Measurements from ENCODE around the gene PDE8B. TPM values are rescaled to one million over a fixed set of nuclear protein-coding genes. Genes with fewer than 3 reads are reported as not detected.
A peak's percentile ranks its signal among the peaks of the same experiment; 100 is the strongest.

The PDE8B gene, protein sequence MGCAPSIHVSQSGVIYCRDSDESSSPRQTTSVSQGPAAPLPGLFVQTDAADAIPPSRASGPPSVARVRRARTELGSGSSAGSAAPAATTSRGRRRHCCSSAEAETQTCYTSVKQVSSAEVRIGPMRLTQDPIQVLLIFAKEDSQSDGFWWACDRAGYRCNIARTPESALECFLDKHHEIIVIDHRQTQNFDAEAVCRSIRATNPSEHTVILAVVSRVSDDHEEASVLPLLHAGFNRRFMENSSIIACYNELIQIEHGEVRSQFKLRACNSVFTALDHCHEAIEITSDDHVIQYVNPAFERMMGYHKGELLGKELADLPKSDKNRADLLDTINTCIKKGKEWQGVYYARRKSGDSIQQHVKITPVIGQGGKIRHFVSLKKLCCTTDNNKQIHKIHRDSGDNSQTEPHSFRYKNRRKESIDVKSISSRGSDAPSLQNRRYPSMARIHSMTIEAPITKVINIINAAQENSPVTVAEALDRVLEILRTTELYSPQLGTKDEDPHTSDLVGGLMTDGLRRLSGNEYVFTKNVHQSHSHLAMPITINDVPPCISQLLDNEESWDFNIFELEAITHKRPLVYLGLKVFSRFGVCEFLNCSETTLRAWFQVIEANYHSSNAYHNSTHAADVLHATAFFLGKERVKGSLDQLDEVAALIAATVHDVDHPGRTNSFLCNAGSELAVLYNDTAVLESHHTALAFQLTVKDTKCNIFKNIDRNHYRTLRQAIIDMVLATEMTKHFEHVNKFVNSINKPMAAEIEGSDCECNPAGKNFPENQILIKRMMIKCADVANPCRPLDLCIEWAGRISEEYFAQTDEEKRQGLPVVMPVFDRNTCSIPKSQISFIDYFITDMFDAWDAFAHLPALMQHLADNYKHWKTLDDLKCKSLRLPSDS
- polyA plus RNA-seq (2011; rRNA removed) (0.02 TPM in 2 replicates), polyA minus RNA-seq (2011; rRNA and poly(A)+ RNA removed) (0.13 TPM in 1 of 2 replicates, not detected in the other)

DNA sequence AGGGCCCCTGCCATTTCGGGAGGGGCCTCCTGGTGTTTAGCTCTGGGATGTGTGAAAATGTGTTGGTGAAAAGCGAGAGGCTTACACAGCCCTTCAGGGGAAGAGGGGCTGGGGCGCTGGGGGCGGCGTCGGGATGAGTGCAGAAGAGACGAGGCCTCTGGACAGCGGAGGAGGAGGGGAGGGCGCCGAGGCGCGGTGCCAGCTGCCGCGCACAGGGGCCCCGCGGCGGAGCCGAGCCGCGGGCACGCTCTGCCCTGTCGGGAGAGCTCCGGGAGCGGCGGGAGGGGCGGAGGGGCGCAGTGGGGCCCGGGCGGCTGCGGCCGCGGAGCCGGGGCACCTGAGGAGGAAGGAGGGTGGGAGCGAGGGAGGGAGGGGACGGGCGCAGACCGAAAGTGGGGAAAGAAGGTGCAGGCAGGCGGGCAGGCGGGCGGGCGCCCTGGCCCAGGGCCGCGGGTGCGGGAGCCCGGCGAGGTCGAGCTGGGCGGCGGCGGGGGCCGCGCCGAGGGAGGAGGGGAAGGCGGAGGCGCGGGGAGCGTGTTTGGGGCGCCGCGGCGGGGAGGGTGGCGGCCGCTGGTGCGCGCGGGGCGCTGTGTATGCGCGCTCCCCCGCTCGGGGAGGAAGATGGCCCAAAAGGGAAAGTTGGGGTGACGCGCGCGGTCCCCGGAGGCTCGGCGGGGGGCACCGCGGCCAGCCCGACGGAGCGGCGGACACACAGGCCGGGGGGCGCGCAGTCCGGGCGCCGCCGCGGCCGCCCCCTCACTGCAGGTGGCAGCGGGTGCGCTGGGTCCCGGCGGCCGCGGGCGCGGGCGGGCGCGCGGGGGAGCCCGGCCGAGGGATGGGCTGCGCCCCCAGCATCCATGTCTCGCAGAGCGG is at the start of gene PDE8B:
PDE8B (plus strand) TSS at position 590 of the 873 bp plus-strand sequence; CDS start at position 836, 246 bp downstream.
- CTCF ChIA-PET, result interaction anchor here (1.0 kb wide), 1 partner anchor 72 kb away, joined by 3 read pairs; no protein-coding TSS in a partner anchor
- POLR2A ChIA-PET, result no interaction called here
- no peak for DNase-seq (ENCODE audit: low read depth, low spot score)
- Histone ChIP-seq H3K27ac (ENCODE audit: low read depth, low read length) (no peak within 1 kb of the TSS), H3K4me3 (ENCODE audit: low read depth, low read length) (peak within 1 kb of the TSS; percentile 46), H3K27me3 (ENCODE audit: control insufficient read depth, insufficient read depth, low read length) (peaks cover 58% of the 10 kb centered on the region), H3K9me3 (ENCODE audit: control insufficient read depth, insufficient read depth, low read length) (no peaks in the 10 kb centered on the region)
- no peak for TF ChIP-seq CTCF (IDR thresholded peaks at IDR 0.05; ENCODE audit: low read depth, low read length)

- CTCF ChIA-PET, result interaction anchor here (1.7 kb wide), 1 partner anchor 19 kb away, joined by 8 read pairs; no protein-coding TSS in a partner anchor
- POLR2A ChIA-PET, result no interaction called here
- no peak for DNase-seq (ENCODE audit: low read depth, low spot score)
Measured at GRCh38 chr5:77163453-77163852, 47.0 kb upstream of the PDE8B start.

GRCh38 chr5:77167063-77167462 is 43.4 kb upstream of the PDE8B start:
- POLR2A ChIA-PET, result no interaction called here
- DNase-seq (ENCODE audit: low read depth, low spot score), result no peak

More at GRCh38 chr5:77163453-77163852, 47.0 kb upstream of the PDE8B start:
- H3K4me3 ChIP-seq (ENCODE audit: low read depth, low read length), result no peak overlapping the region
- no peaks in the 10 kb centered on the region for H3K27me3 ChIP-seq (ENCODE audit: control insufficient read depth, insufficient read depth, low read length)
- no peak for TF ChIP-seq CTCF (IDR thresholded peaks at IDR 0.05; ENCODE audit: low read depth, low read length)
- H3K27ac ChIP-seq (ENCODE audit: low read depth, low read length), result no peak overlapping the region
- no peaks in the 10 kb centered on the region; the same call in 1 of the 2 replicates for H3K9me3 ChIP-seq (ENCODE audit: control insufficient read depth, insufficient read depth, low read length)

More at GRCh38 chr5:77167063-77167462, 43.4 kb upstream of the PDE8B start:
- no peak for TF ChIP-seq CTCF (IDR thresholded peaks at IDR 0.05; ENCODE audit: low read depth, low read length)
- CTCF ChIA-PET, result interaction anchor here (1.4 to 2.4 kb wide), 2 partner anchors 22 to 24 kb away, joined by 5 to 18 read pairs; no protein-coding TSS in a partner anchor
- H3K9me3 ChIP-seq (ENCODE audit: control insufficient read depth, insufficient read depth, low read length), result no peaks in the 10 kb centered on the region; the same call in 1 of the 2 replicates
- H3K4me3 ChIP-seq (ENCODE audit: low read depth, low read length), result no peak overlapping the region
- H3K27me3 ChIP-seq (ENCODE audit: control insufficient read depth, insufficient read depth, low read length), result no peaks in the 10 kb centered on the region
- no peak overlapping the region for H3K27ac ChIP-seq (ENCODE audit: low read depth, low read length)
